ENCODE results near the gene CFAP57.

DNA sequence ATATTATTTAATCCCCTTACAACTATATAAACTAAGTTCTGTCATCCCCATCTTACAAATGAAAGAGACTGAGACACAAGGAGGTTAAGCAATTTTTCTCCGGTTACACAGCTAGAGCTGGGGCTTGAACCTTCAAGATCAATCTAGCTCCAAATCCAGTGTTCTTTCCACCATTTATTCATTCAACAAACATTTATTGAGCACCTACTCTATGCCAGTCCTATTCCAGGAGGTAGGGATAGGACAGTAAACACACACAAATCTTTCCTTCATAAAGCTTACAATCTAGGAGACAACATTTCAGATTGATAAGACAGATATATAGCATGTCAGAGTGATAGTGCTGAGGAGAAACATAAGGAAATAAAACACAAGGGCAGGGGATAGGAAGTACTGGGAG lies 94.8 kb downstream of the CFAP57 start:
- TF ChIP-seq CTCF (IDR thresholded peaks at IDR 0.05; ENCODE audit: poor library complexity) = no peak
- no peak for TF ChIP-seq EZH2phosphoT487 (IDR thresholded peaks at IDR 0.05; ENCODE audit: low read depth, severe bottlenecking, unreplicated experiment)
